ENCODE results near the gene IFNG.

DNA sequence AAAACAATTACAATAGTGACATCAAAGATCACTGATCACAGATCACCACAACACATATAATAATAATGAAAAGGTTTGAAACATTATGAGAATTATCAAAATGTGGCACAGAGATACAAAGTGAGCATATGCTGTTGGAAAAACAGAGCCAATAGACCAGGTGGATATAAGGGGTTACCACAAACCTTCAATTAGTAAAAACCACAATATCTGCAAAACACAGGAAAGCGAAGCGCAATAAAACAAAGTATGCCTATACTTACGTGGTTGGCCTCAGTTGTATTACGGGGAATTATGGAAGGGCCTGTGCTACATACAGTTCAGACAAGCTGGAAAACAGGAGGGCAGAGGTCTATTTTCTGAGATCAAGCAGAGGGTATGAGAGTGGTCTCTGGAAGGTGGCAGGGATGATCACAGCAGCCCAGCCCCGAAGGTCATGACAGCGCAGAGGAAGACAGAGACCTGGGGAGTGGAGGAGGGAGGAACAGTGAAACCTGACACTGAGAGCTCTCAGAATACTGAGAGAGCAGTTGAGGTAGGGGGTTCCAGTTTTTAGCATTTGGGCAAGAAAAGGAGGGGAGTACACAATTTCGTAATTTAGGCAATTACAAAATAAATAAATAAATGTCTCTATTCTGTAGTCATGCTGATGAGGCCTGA is 41.3 kb downstream of the IFNG start:
- TF ChIP-seq CTCF (IDR thresholded peaks at IDR 0.05) (no peak), POLR2A (IDR thresholded peaks at IDR 0.05; ENCODE audit: low read depth) (no peak)

Data from esophagus muscularis mucosa (tissue), 3 donors.